ENCODE measurements around the gene MAST3.

DNA sequence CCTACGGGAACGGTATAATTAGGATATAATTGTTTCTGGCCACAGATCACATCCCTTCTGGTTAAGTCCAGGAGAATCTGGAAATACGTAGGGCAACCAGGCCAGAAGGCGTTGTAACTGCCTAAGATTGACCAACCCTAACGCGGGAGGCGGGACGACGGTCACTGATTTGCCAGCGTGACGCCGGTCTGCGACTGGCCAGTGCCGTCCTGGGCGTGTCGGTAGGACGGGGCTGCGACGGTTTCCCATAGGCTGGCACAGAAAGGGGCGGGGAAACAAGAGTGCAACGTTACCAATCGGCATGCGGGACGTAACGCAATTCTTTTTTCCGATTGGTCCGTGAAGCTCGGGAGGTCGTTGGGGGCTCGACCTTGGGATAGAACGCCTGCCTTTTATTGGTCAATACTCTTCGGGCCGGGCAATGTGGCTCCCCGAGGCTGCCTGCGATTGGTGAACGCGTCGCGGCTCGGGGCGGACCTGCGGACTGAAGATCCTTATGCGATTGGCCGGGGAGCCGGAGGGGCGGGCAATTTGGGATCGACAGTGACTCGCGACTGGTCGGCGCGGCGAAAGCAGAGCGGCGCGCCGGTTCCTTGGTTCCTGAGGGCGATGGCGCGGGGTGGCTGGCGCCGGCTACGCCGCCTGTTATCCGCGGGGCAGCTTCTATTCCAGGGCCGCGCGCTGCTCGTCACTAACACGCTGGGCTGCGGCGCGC lies 95.3 kb downstream of the MAST3 start, which contains the start of gene MPV17L2:
- TF ChIP-seq, protein P1, sequence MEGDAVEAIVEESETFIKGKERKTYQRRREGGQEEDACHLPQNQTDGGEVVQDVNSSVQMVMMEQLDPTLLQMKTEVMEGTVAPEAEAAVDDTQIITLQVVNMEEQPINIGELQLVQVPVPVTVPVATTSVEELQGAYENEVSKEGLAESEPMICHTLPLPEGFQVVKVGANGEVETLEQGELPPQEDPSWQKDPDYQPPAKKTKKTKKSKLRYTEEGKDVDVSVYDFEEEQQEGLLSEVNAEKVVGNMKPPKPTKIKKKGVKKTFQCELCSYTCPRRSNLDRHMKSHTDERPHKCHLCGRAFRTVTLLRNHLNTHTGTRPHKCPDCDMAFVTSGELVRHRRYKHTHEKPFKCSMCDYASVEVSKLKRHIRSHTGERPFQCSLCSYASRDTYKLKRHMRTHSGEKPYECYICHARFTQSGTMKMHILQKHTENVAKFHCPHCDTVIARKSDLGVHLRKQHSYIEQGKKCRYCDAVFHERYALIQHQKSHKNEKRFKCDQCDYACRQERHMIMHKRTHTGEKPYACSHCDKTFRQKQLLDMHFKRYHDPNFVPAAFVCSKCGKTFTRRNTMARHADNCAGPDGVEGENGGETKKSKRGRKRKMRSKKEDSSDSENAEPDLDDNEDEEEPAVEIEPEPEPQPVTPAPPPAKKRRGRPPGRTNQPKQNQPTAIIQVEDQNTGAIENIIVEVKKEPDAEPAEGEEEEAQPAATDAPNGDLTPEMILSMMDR (IDR thresholded peaks at IDR 0.05), result no peak
- TF ChIP-seq POLR2AphosphoS5 (IDR thresholded peaks at IDR 0.05) (peak; percentile 94 to 98 (median 98)), EP300 (IDR thresholded peaks at IDR 0.05; ENCODE audit: low read depth) (no peak), POLR2A (IDR thresholded peaks at IDR 0.05) (peak; percentile 88)

Measured in transverse colon (tissue), 4 donors.